Uterus (tissue), 4 donors: Measurements from ENCODE around the gene RHCE. TPM values are rescaled to one million over a fixed set of nuclear protein-coding genes. Genes with fewer than 3 reads are reported as not detected.

Experiments
- DNase-seq, 2 donors: peaks; one replicate each; pipeline ENCODE4 v3.0.0-alpha.2; 2019 to 2020
- H3K27ac ChIP-seq, 2 donors: fragments of 200-600 bp; sonication (generic); 1 replicate in 1 of 2; 2 replicates in 1 of 2; pipeline ENCODE4 v1.5.1; 2016 to 2018
- H3K27me3 ChIP-seq, 2 donors: fragments of 200-600 bp; sonication (generic); one replicate each; pipeline ENCODE4 v1.5.1; 2018 to 2019; ENCODE audit warnings: control low read depth in 1 of 2
- H3K36me3 ChIP-seq, 2 donors: fragments of 200-600 bp; sonication (generic); one replicate each; pipeline ENCODE4 v1.5.1; 2019; ENCODE audit warnings: control low read depth in 1 of 2
- H3K4me1 ChIP-seq, 2 donors: fragments of 200-600 bp; sonication (generic); one replicate each; pipeline ENCODE4 v1.5.1; 2018 to 2019; ENCODE audit warnings: control low read depth in 1 of 2
- H3K4me3 ChIP-seq, 2 donors: fragments of 200-600 bp; sonication (generic); 1 replicate in 1 of 2; 2 replicates in 1 of 2; pipeline ENCODE4 v1.5.1; 2018 to 2019; ENCODE audit warnings: mild to moderate bottlenecking in 1 of 2
- H3K9me3 ChIP-seq, 2 donors: fragments of 200-600 bp; sonication (generic); one replicate each; pipeline ENCODE4 v1.5.1; 2019; ENCODE audit warnings: control low read depth in 1 of 2
- CTCF ChIP-seq, 4 experiments: fragments of 200-600 bp in 2 of 4; fragments of 450-650 bp in 2 of 4; sonication (generic) in 2 of 4; IDR thresholded peaks; one replicate each; pipeline ENCODE4 v1.5.1; 2016 to 2019; ENCODE audit warnings: antibody characterized with exemption in 4 of 4, mild to moderate bottlenecking in 2 of 4, moderate library complexity in 1 of 4
- POLR2A ChIP-seq, 2 donors: fragments of 450-650 bp; IDR thresholded peaks; one replicate each; pipeline ENCODE4 v1.6.1; 2016; ENCODE audit warnings: antibody characterized with exemption in 2 of 2, mild to moderate bottlenecking in 1 of 2, moderate library complexity in 1 of 2
- intact Hi-C: fragments of 100-400 bp; cut with DNase I; formaldehyde crosslinking; loops from one replicate; pipeline ENCODE4 v1.15.1; 2023; ENCODE audit warnings: low total_unique reads
- total RNA-seq, 4 donors: library from RNA; depleted of rRNA in 3 of 4; stranded (reverse); fragments of >200 nt in 3 of 4; gene quantifications; one replicate each; pipeline versions ENCODE4 v1.1.0 to v1.2.4, GENCODE V29; 2014 to 2023
- donor health status: DM: yes; HTN: yes; CAD: no.

Gene RHCE
- total RNA-seq, 4 donors from 2014 or later, result 0.41 TPM; not detected in 3

- no peak for DNase-seq
- no peaks in the 10 kb centered on the region for H3K9me3 ChIP-seq
- H3K27me3 ChIP-seq, result no peaks in the 10 kb centered on the region
- H3K4me1 ChIP-seq, result no peaks in the 10 kb centered on the region
- H3K4me3 ChIP-seq, result no peak overlapping the region
- TF ChIP-seq CTCF (IDR thresholded peaks at IDR 0.05), result no peak
- TF ChIP-seq POLR2A (IDR thresholded peaks at IDR 0.05), result no peak
- no peaks in the 10 kb centered on the region for H3K36me3 ChIP-seq
- intact Hi-C loops, result no loop called here
- H3K27ac ChIP-seq, result no peak overlapping the region
These were observed 64.2 kb downstream of the RHCE start for GRCh38 chr1:25356441-25356840.

DNA sequence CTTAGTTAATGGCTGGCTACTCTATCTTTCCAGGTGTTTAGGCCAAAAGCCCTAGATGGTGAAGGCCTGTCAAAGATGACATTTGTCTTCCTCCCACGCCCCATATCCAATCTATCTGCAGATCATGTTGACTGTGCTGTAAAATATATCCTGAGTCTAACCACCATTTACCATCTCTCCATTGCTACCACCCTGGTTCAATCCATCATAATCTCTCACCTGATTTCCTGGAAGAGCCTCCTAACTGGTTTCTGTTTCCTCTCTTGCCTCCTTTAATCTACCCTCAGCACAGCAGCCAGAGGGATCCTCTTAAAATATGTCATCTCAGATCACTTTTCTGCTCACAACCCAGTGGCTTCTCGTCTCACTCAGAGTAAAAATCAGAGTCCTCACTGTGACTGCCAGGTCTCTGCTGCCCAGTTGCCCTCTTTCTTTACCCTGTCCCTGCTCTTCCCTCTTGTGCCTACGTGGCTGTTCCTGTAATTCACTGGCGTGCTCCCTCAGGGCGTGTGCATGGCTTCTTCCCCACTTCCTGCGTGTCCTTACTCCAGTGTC lies 64.7 kb downstream of the RHCE start:
- no peaks in the 10 kb centered on the region for H3K27me3 ChIP-seq
- no peak overlapping the region for H3K4me3 ChIP-seq
- no peaks in the 10 kb centered on the region for H3K9me3 ChIP-seq
- intact Hi-C loops, result no loop called here
- no peak for DNase-seq
- no peaks in the 10 kb centered on the region for H3K36me3 ChIP-seq
- H3K4me1 ChIP-seq, result no peaks in the 10 kb centered on the region
- TF ChIP-seq POLR2A (IDR thresholded peaks at IDR 0.05), result no peak
- no peak for TF ChIP-seq CTCF (IDR thresholded peaks at IDR 0.05)
- no peak overlapping the region for H3K27ac ChIP-seq

DNA sequence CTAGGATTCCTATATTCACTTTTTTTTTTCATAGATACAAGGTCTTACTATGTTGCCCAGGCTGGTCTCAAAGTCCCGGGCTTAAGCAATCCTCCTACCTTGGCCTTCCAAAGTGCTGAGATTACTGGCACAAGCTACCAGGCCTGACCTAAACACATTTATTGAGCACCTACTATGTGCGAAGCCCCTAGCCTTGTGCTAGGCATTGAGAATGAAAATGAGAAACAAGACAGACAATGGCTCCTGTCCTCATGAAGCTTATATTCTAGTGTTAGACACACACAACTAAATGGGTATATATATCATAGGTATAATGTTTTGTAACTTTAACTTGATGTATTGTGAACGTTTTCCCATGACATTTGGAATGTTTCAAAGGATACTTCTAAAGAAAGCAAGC lies 71.0 kb downstream of the RHCE start:
- TF ChIP-seq CTCF (IDR thresholded peaks at IDR 0.05) (no peak), POLR2A (IDR thresholded peaks at IDR 0.05) (no peak)
- Histone ChIP-seq H3K27me3 (no peaks in the 10 kb centered on the region), H3K36me3 (no peaks in the 10 kb centered on the region), H3K27ac (no peak overlapping the region), H3K9me3 (no peaks in the 10 kb centered on the region), H3K4me1 (no peaks in the 10 kb centered on the region), H3K4me3 (no peak overlapping the region)
- no peak for DNase-seq
- intact Hi-C loops, result no loop called here

DNA sequence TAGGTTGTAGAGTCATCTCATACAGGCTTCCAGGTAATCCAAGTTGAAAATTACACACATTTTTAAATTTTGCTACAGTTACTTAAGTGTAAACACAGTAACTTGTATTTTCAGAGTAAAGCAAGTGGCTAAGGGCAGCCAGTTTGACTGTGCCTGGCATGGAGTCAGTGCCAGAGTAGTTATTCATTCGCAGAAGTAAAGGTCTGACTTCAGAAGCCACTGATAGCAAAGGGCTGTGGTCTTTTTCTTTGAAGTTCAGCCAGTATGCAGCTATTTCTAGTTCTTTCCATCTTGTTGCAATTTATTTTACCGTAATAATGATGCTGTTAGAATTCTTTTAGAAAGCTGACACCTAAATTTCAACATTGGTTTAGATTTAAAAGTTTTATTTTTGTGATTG lies 73.1 kb downstream of the RHCE start:
- Histone ChIP-seq H3K27ac (no peak overlapping the region), H3K4me1 (no peaks in the 10 kb centered on the region), H3K4me3 (no peak overlapping the region), H3K36me3 (no peaks in the 10 kb centered on the region), H3K27me3 (no peaks in the 10 kb centered on the region), H3K9me3 (no peaks in the 10 kb centered on the region)
- no peak for DNase-seq
- intact Hi-C loops, result no loop called here
- no peak for TF ChIP-seq CTCF (IDR thresholded peaks at IDR 0.05)
- no peak for TF ChIP-seq POLR2A (IDR thresholded peaks at IDR 0.05)

- TF ChIP-seq CTCF (IDR thresholded peaks at IDR 0.05), result no peak
- no peak for TF ChIP-seq POLR2A (IDR thresholded peaks at IDR 0.05)
- DNase-seq, result no peak
- no peak overlapping the region for H3K4me3 ChIP-seq
- intact Hi-C loops, result no loop called here
- H3K4me1 ChIP-seq, result peaks cover 3 to 10% of the 10 kb centered on the region in 2 donors
- H3K9me3 ChIP-seq, result no peaks in the 10 kb centered on the region
- H3K27ac ChIP-seq, result no peak overlapping the region
- no peaks in the 10 kb centered on the region for H3K36me3 ChIP-seq
- no peaks in the 10 kb centered on the region for H3K27me3 ChIP-seq
These were observed 76.8 kb downstream of the RHCE start for GRCh38 chr1:25343872-25344271.
